ENCODE results near the gene GRIN3A.

GRIN3A gene

DNA sequence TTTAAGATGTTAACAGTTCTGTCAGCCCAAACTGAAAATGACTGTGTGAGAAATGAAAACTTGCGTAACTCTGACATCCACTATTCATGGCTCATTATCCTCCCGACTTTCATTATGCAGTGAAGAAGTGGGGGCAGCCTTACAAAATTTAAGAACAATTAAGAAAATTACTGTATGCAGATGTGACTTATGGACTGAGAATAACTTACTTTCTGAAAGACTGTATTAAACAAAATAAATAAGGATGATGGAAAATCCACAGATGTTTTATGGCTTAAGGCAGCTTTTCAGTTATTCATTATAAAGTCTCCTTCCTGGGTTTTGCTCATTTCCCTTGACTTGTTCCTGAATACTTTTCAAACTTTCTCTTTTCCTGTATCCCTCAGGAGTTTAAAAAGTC is 55.2 kb downstream of the GRIN3A start:
- Mint-ChIP-seq H3K27ac (no peak overlapping the region), H3K36me3 (ENCODE audit: low read depth) (no peaks in the 10 kb centered on the region), H3K27me3 (ENCODE audit: low read depth) (no peaks in the 10 kb centered on the region), H3K4me1 (ENCODE audit: low read depth) (no peaks in the 10 kb centered on the region), H3K9me3 (no peaks in the 10 kb centered on the region), H3K4me3 (no peak overlapping the region)
- no peak for DNase-seq (ENCODE audit: low spot score)

DNA sequence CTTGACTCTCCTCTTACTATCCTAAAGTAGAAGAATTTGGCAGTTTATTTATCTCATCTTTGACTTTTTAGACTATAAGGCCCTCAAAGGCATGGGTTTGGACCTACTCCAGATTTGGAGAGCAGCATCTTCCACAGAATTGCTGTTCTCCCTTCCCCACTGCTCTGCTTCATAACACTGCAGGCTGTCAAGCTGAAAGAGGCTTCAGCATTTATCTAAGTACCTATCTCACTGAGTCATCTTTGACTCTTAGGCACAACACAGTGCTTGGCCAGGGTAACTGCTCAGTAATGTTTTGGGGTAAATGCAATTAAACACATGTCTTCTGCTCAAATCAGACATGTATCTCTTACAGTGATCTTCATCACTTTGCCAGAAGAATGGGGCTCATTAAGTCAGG is 60.6 kb downstream of the GRIN3A start:
- Mint-ChIP-seq H3K4me1 (ENCODE audit: low read depth) (no peaks in the 10 kb centered on the region), H3K27me3 (ENCODE audit: low read depth) (no peaks in the 10 kb centered on the region), H3K4me3 (no peak overlapping the region), H3K9me3 (no peaks in the 10 kb centered on the region), H3K27ac (no peak overlapping the region), H3K36me3 (ENCODE audit: low read depth) (no peaks in the 10 kb centered on the region)
- no peak for DNase-seq (ENCODE audit: low spot score)

DNA sequence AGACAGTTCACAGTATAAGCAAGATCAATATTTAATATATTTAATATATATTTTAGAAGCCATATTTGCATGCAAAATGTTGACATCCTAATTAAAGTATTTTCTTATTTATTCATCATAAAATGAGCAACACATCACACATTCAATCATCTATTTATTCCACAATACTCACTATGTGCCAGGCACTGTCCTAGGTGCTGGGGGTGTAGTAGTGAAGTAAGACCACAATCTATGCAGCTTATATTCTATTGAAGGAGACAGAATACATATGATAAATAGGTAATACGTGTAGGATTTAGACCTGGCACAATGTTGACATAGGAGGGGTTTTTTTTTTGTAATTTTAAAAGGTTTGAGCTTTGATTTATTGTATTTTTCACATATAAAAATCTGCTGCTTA is 63.1 kb downstream of the GRIN3A start:
- no peaks in the 10 kb centered on the region for H3K4me1 Mint-ChIP-seq (ENCODE audit: low read depth)
- H3K27me3 Mint-ChIP-seq (ENCODE audit: low read depth): no peaks in the 10 kb centered on the region
- no peaks in the 10 kb centered on the region for H3K9me3 Mint-ChIP-seq
- H3K27ac Mint-ChIP-seq: no peak overlapping the region
- H3K36me3 Mint-ChIP-seq (ENCODE audit: low read depth): no peaks in the 10 kb centered on the region
- DNase-seq (ENCODE audit: low spot score): no peak
- H3K4me3 Mint-ChIP-seq: no peak overlapping the region

DNA sequence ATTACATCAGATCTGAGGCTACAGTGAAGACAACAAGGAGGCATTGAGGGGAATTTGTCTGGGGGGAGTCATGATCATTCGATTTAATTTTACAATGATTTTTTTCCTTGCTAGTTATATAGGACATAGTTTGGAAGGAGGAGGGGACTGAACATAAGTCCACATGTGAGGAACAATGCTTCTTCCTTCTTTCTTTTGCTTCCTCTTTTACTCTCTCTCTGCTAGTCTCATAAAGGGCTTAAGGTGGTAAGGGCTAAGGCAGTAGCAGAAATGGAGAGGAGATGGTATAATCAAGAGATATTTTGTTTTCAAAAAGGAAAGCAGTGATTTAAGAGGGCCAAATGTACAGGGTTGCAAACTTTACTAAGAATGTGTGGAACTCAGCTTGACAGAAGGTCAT is 64.3 kb downstream of the GRIN3A start:
- Mint-ChIP-seq H3K27me3 (ENCODE audit: low read depth) (no peaks in the 10 kb centered on the region), H3K27ac (no peak overlapping the region), H3K36me3 (ENCODE audit: low read depth) (no peaks in the 10 kb centered on the region), H3K4me3 (no peak overlapping the region), H3K9me3 (no peaks in the 10 kb centered on the region), H3K4me1 (ENCODE audit: low read depth) (no peaks in the 10 kb centered on the region)
- no peak for DNase-seq (ENCODE audit: low spot score)

DNA sequence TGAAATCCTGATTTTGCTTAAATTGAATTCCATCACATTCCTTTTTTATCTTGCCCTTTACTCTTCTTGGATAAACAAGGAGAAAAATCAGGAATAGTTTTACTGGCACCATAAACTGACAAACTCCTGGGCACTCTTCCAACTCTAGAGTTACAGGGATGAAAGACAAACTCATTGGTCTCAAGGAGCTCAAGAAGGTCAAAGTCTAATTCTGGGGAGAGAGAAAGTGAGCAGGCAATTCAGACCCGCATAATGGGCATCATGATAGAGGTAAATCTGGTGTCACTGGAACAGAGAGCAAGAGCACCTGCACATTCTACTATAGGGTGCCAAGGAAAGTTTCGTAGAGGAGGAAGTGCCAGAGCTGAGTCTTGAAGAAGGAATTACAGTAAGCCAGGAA is 64.8 kb downstream of the GRIN3A start:
- H3K27ac Mint-ChIP-seq: no peak overlapping the region
- H3K27me3 Mint-ChIP-seq (ENCODE audit: low read depth): no peaks in the 10 kb centered on the region
- no peak overlapping the region for H3K4me3 Mint-ChIP-seq
- DNase-seq (ENCODE audit: low spot score): no peak
- H3K36me3 Mint-ChIP-seq (ENCODE audit: low read depth): no peaks in the 10 kb centered on the region
- no peaks in the 10 kb centered on the region for H3K4me1 Mint-ChIP-seq (ENCODE audit: low read depth)
- H3K9me3 Mint-ChIP-seq: no peaks in the 10 kb centered on the region

DNA sequence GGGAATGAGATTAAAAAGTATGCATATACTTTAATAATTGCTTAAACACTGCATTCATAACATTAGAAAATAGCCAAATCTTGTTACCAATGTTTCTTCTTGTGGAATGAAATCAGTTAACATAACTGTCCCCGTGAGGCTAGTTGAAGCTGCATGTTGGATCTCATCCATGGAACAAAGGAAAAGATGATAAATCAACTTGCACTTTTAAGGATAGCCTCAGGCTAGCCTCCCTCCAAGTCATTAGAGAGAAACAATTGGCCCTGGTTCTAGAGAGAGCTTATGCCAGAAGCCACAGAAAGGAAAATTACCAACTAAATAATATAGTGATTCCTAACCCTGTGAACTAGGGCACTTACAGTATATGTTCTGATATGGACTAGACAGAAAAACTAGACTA is 66.9 kb downstream of the GRIN3A start:
- Mint-ChIP-seq H3K4me1 (ENCODE audit: low read depth) (no peaks in the 10 kb centered on the region), H3K9me3 (no peaks in the 10 kb centered on the region), H3K36me3 (ENCODE audit: low read depth) (no peaks in the 10 kb centered on the region), H3K27ac (no peak overlapping the region), H3K27me3 (ENCODE audit: low read depth) (no peaks in the 10 kb centered on the region), H3K4me3 (no peak overlapping the region)
- no peak for DNase-seq (ENCODE audit: low spot score)

DNA sequence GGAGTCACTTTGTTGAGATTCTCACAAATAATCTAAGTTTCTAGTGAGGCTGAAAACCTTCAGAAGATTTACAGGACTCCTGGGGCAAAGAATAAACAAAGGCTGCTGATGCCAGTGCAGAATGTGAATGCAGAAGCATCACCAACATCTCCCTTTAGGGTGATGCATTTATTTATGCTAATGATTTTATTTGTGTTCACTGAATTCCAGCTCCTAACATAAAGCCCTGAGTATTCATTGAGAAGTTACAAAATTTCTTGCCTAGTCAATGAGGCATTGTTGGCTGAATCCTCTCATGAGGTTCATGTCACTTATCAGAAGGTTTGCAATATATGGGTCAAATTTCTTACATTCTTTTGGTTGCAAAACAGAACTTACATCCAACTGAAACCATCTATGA is 70.0 kb downstream of the GRIN3A start:
- no peaks in the 10 kb centered on the region for H3K27me3 Mint-ChIP-seq (ENCODE audit: low read depth)
- H3K27ac Mint-ChIP-seq: no peak overlapping the region
- H3K36me3 Mint-ChIP-seq (ENCODE audit: low read depth): no peaks in the 10 kb centered on the region
- no peaks in the 10 kb centered on the region for H3K4me1 Mint-ChIP-seq (ENCODE audit: low read depth)
- no peaks in the 10 kb centered on the region for H3K9me3 Mint-ChIP-seq
- no peak overlapping the region for H3K4me3 Mint-ChIP-seq
- no peak for DNase-seq (ENCODE audit: low spot score)

DNA sequence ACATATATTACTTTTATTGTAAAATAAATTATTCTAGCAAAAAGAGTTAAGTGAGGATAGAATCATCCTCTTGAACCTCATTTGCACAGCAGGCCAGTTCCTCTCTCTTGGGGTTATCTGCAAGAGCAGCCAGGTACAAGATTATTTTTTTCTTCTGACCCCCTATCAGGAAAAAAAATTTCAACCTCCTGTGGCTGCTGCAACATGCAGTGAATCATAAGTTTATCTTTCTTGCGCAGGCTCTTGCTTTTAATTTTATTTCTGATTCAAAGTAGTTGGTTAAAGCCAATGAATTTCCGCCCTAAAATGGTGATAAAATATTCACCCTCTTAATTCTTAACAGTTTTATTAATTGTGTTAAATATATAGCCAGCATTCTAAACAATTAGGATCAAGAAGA is 74.0 kb downstream of the GRIN3A start:
- no peak for DNase-seq (ENCODE audit: low spot score)
- no peaks in the 10 kb centered on the region for H3K9me3 Mint-ChIP-seq
- H3K27me3 Mint-ChIP-seq (ENCODE audit: low read depth): peaks cover 3% of the 10 kb centered on the region
- H3K4me3 Mint-ChIP-seq: no peak overlapping the region
- H3K36me3 Mint-ChIP-seq (ENCODE audit: low read depth): no peaks in the 10 kb centered on the region
- no peak overlapping the region for H3K27ac Mint-ChIP-seq
- H3K4me1 Mint-ChIP-seq (ENCODE audit: low read depth): no peaks in the 10 kb centered on the region

DNA sequence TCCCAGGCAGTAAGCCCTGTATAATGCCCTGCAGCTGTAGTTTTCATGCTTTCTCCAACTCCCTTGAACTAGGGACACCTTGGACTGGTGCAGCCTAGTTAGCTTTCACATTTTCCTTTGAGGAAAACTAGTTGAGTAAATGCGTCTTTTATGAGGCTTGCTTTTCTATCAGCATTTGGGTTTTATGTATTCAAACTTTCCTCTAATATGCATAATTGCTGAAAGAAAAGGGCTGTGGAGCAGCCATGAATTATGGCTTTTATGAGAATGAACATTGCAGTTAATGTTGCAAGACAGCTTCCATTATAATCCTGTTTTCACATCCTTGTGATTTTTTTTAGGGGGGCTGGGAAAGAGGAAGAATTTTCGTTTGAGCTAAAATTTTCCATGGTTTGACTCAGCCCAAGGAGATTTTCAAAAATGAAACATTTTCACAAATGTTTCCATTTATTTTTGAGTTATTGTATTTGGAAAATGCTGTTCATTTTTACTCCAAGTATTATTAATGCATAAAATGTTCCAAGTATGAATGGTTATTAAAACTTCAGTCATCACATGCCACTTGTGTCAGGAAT is 85.8 kb downstream of the GRIN3A start:
- no peak overlapping the region for H3K4me3 Mint-ChIP-seq
- no peaks in the 10 kb centered on the region for H3K4me1 Mint-ChIP-seq (ENCODE audit: low read depth)
- H3K9me3 Mint-ChIP-seq: no peaks in the 10 kb centered on the region
- no peak overlapping the region for H3K27ac Mint-ChIP-seq
- DNase-seq (ENCODE audit: low spot score): no peak
- no peaks in the 10 kb centered on the region for H3K36me3 Mint-ChIP-seq (ENCODE audit: low read depth)
- H3K27me3 Mint-ChIP-seq (ENCODE audit: low read depth): no peaks in the 10 kb centered on the region

DNA sequence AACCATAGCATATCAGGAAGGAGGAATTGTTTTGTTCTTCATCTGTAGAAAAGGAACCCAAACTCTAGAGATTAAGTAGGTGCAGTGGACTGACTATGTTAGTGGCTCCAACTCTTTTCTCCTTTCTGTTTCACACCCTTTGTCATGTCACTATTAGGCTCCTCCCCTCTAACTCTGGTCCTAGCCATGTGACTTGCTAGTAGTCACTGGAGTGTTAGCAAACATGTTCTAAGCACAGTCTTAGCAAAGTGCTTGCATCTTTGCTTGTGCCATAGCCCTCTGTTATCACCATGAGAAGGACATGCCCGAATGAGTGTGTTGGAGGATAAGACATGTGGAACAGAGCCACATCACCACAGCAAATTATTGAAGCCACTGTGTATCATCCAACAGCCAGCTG is 88.3 kb downstream of the GRIN3A start:
- no peak overlapping the region for H3K27ac Mint-ChIP-seq
- H3K27me3 Mint-ChIP-seq (ENCODE audit: low read depth): no peaks in the 10 kb centered on the region
- no peak for DNase-seq (ENCODE audit: low spot score)
- no peaks in the 10 kb centered on the region for H3K36me3 Mint-ChIP-seq (ENCODE audit: low read depth)
- H3K4me1 Mint-ChIP-seq (ENCODE audit: low read depth): no peaks in the 10 kb centered on the region
- no peak overlapping the region for H3K4me3 Mint-ChIP-seq
- no peaks in the 10 kb centered on the region for H3K9me3 Mint-ChIP-seq

DNA sequence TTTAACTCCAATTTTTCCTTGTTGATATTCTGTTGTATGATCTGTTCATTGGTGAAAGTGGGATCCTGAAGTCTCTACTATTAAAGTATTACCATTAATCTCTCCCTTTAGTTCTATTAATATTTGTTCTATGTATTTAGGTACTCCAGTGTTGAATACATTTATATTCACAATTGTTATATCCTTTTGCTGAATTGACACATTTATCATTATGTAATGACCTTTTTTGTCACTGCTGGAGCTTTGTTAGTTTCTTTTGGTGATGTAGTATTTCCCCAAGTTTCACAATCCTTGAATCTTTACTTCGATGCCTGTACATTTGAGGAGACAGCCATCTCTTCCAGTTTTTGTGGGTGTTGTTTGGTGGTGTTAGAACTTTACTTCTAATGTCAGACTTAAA is 90.0 kb downstream of the GRIN3A start:
- Mint-ChIP-seq H3K4me1 (ENCODE audit: low read depth) (no peaks in the 10 kb centered on the region), H3K4me3 (no peak overlapping the region), H3K27ac (no peak overlapping the region), H3K36me3 (ENCODE audit: low read depth) (no peaks in the 10 kb centered on the region), H3K9me3 (no peaks in the 10 kb centered on the region), H3K27me3 (ENCODE audit: low read depth) (no peaks in the 10 kb centered on the region)
- DNase-seq (ENCODE audit: low spot score): no peak

DNA sequence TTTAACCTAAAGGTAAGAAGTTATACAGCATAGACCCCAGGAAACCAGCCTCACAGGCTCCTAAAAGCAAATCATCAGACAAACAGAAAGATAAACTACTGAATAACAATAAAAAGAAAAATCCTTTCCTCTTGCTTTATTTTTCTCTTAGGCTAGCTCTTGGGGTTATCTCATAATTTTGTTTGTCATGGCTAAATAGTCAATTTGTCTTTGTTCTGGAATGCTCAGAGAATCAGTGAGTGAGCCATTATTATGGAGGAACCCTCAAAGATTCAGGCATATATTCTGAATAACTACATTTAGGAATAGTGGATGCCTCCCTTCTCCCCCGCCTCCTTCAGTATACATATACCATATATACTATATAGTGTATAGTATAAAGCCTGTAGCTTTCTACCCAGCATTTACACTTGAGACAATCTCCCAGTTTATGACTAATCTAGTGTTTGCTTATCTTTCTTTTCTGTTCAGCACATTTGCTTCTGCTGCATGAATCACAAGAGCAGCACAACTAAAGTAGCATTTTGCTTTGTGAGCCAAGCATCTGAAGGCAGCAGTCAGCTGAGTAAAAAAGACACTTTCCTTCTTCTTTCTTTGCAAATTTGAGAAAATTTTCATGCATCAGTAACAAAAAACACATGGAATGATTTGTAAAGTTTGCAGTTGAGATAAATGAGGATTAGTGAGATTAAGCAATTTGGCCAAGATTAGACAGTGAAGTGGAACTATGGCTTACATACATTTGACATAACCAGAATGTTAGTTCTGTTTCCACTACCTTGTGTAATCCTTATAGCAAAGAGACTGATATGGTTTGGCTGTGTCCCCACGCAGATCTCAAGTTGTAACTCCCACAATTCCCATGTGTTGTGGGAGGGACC is 98.4 kb downstream of the GRIN3A start:
- H3K36me3 Mint-ChIP-seq (ENCODE audit: low read depth): no peaks in the 10 kb centered on the region
- H3K4me3 Mint-ChIP-seq: no peak overlapping the region
- no peak for DNase-seq (ENCODE audit: low spot score)
- H3K27me3 Mint-ChIP-seq (ENCODE audit: low read depth): no peaks in the 10 kb centered on the region
- H3K4me1 Mint-ChIP-seq (ENCODE audit: low read depth): no peaks in the 10 kb centered on the region
- H3K27ac Mint-ChIP-seq: no peak overlapping the region
- H3K9me3 Mint-ChIP-seq: peaks cover 10% of the 10 kb centered on the region

DNA sequence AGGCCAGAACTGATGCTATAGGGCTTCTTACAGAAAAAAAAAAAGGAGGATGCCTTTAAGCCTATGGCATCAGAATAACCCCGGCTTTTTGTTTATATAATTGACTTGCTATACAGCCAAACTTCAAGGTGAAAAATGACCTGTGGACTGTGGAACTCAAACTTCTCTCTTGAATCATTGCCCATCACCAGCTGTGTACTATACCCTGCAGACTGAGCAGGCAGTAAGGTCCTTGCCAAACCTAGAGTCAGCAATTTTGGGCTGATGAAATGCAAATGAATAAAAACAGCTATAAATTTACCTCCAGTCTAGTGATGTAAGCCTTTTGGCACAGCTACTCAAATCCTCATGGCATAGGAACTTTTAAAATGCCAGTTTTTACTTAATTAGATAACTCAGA is 99.1 kb downstream of the GRIN3A start:
- H3K27me3 Mint-ChIP-seq (ENCODE audit: low read depth): no peaks in the 10 kb centered on the region
- H3K4me3 Mint-ChIP-seq: no peak overlapping the region
- no peaks in the 10 kb centered on the region for H3K36me3 Mint-ChIP-seq (ENCODE audit: low read depth)
- H3K27ac Mint-ChIP-seq: no peak overlapping the region
- H3K9me3 Mint-ChIP-seq: peaks cover 10% of the 10 kb centered on the region
- no peak for DNase-seq (ENCODE audit: low spot score)
- H3K4me1 Mint-ChIP-seq (ENCODE audit: low read depth): no peaks in the 10 kb centered on the region

DNA sequence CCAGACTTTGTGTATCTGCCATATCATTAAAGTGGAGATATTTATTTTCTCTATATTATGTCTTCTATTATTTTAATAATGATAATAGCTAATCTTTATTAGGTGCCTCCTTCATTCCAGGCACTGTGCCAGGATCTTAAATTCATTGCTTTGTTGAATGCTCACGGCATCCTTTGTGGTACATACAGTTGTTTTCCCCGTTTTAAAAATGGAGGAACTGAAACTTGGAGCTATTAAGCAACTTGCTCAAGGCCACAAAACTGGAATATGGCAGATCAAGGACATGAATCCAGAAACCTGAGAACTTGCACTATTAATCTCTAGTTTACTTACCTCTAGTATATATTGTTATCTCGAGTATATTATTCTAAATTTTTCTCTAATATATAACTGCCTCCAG is 102.2 kb downstream of the GRIN3A start:
- no peaks in the 10 kb centered on the region for H3K4me1 Mint-ChIP-seq (ENCODE audit: low read depth)
- no peaks in the 10 kb centered on the region for H3K36me3 Mint-ChIP-seq (ENCODE audit: low read depth)
- H3K9me3 Mint-ChIP-seq: peaks cover 4% of the 10 kb centered on the region
- no peak overlapping the region for H3K4me3 Mint-ChIP-seq
- DNase-seq (ENCODE audit: low spot score): no peak
- H3K27me3 Mint-ChIP-seq (ENCODE audit: low read depth): no peaks in the 10 kb centered on the region
- H3K27ac Mint-ChIP-seq: no peak overlapping the region

DNA sequence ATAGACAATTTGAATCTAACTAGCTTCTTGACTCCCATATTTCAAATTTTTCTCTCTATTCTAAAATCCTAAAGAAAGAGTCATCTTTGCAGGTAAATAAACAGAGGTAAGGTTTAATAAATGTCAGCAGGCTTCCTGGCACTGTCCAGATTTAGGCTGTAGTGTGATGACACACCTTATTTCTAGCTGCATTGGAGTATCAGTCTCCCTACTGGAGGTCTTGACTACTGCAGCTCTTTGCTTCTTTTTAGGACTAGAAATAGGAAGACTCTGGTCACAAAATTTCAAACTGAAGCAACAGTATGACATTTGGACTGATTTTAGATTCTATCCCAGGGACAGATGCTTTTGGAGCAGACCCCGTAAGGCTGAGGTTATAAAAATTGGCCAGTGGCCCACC is 103.0 kb downstream of the GRIN3A start:
- no peaks in the 10 kb centered on the region for H3K4me1 Mint-ChIP-seq (ENCODE audit: low read depth)
- no peak overlapping the region for H3K27ac Mint-ChIP-seq
- no peaks in the 10 kb centered on the region for H3K27me3 Mint-ChIP-seq (ENCODE audit: low read depth)
- H3K9me3 Mint-ChIP-seq: no peaks in the 10 kb centered on the region
- H3K36me3 Mint-ChIP-seq (ENCODE audit: low read depth): no peaks in the 10 kb centered on the region
- no peak overlapping the region for H3K4me3 Mint-ChIP-seq
- no peak for DNase-seq (ENCODE audit: low spot score)
